H9 (cell line): Measurements from ENCODE around the gene LUZP2. TPM values are rescaled to one million over a fixed set of nuclear protein-coding genes. Genes with fewer than 3 reads are reported as not detected.

Experiments used
- DNase-seq: peaks from one replicate; pipeline ENCODE4 v3.0.0-alpha.2; 2017
- H2AFZ ChIP-seq: one replicate; pipeline ENCODE4 v1.6.1; 2013; ENCODE audit warnings: mild to moderate bottlenecking, low read length, control low read depth, moderate library complexity
- H2AK5ac ChIP-seq: 2 replicates; pipeline ENCODE4 v1.6.1; 2013; ENCODE audit warnings: low read length, control low read depth, mixed read lengths; ENCODE audit not compliant: insufficient read length
- H2BK120ac ChIP-seq: one replicate; pipeline ENCODE4 v1.6.1; 2013; ENCODE audit warnings: low read depth, mild to moderate bottlenecking, low read length, control low read depth, inconsistent platforms; ENCODE audit not compliant: poor library complexity, severe bottlenecking
- H2BK12ac ChIP-seq: 2 replicates; pipeline ENCODE4 v1.6.1; 2013; ENCODE audit warnings: low read length, control low read depth, mixed read lengths, low read depth; ENCODE audit not compliant: insufficient read length
- H2BK15ac ChIP-seq: 2 replicates; pipeline ENCODE4 v1.6.1; 2013; ENCODE audit warnings: low read depth, low read length, control low read depth
- H2BK20ac ChIP-seq: one replicate; pipeline ENCODE4 v1.6.1; 2013; ENCODE audit warnings: low read depth, mild to moderate bottlenecking, low read length, control low read depth, inconsistent platforms; ENCODE audit not compliant: poor library complexity, severe bottlenecking
- H2BK5ac ChIP-seq: 2 replicates; pipeline ENCODE4 v1.6.1; 2013; ENCODE audit warnings: low read length, control low read depth, mixed read lengths; ENCODE audit not compliant: insufficient read length
- H3K14ac ChIP-seq: 2 replicates; pipeline ENCODE4 v1.6.1; 2013; ENCODE audit warnings: low read length, control low read depth; ENCODE audit not compliant: insufficient read depth
- H3K18ac ChIP-seq: 2 replicates; pipeline ENCODE4 v1.6.1; 2013; ENCODE audit warnings: low read depth, mild to moderate bottlenecking, mixed read lengths, low read length, control low read depth; ENCODE audit not compliant: insufficient read length
- H3K23ac ChIP-seq: 2 replicates; pipeline ENCODE4 v1.6.1; 2013; ENCODE audit warnings: low read length, control low read depth, mixed read lengths, low read depth; ENCODE audit not compliant: insufficient read length
- H3K23me2 ChIP-seq: 2 replicates; pipeline ENCODE4 v1.6.1; 2013; ENCODE audit warnings: low read depth, mild to moderate bottlenecking, mixed read lengths, low read length, control low read depth; ENCODE audit not compliant: insufficient read length, poor library complexity, severe bottlenecking
- H3K27ac ChIP-seq: 2 replicates; pipeline ENCODE4 v1.5.1; 2013; ENCODE audit warnings: low read length, control low read depth, mixed read lengths, low read depth; ENCODE audit not compliant: insufficient read length
- H3K27me3 ChIP-seq: 2 replicates; pipeline ENCODE4 v1.6.1; 2013; ENCODE audit warnings: low read length, control low read depth, inconsistent platforms; ENCODE audit not compliant: insufficient read depth
- H3K4ac ChIP-seq: 2 replicates; pipeline ENCODE4 v1.6.1; 2013; ENCODE audit warnings: low read depth, mild to moderate bottlenecking, control low read depth, inconsistent platforms, low read length, moderate library complexity
- H3K4me1 ChIP-seq: 2 replicates; pipeline ENCODE4 v1.6.1; 2013; ENCODE audit warnings: low read length, control low read depth, inconsistent platforms; ENCODE audit not compliant: insufficient read depth
- H3K4me2 ChIP-seq: 2 replicates; pipeline ENCODE4 v1.6.1; 2013; ENCODE audit warnings: low read length, control low read depth, mixed read lengths; ENCODE audit not compliant: insufficient read length, insufficient read depth
- H3K56ac ChIP-seq: 2 replicates; pipeline ENCODE4 v1.6.1; 2013; ENCODE audit warnings: low read depth, mild to moderate bottlenecking, mixed read lengths, low read length, control low read depth; ENCODE audit not compliant: insufficient read length
- H3K79me1 ChIP-seq: 2 replicates; pipeline ENCODE4 v1.6.1; 2013; ENCODE audit warnings: low read depth, mild to moderate bottlenecking, moderate library complexity, low read length, control low read depth, inconsistent platforms; ENCODE audit not compliant: insufficient read depth, poor library complexity, severe bottlenecking
- H3K79me2 ChIP-seq: 2 replicates; pipeline ENCODE4 v1.6.1; 2013; ENCODE audit warnings: low read length, control low read depth, inconsistent platforms; ENCODE audit not compliant: insufficient read depth
- H3K9ac ChIP-seq: 2 replicates; pipeline ENCODE4 v1.6.1; 2013; ENCODE audit warnings: low read length, control low read depth, mixed read lengths; ENCODE audit not compliant: insufficient read length; ENCODE audit errors: extremely low read depth
- H3K9me3 ChIP-seq: one replicate; pipeline ENCODE4 v1.6.1; 2013; ENCODE audit warnings: low read depth, low read length, inconsistent platforms; ENCODE audit not compliant: control insufficient read depth
- H3T11ph ChIP-seq: one replicate; pipeline ENCODE4 v1.6.1; 2013; ENCODE audit warnings: mild to moderate bottlenecking, low read length, control low read depth, inconsistent platforms
- H4K20me1 ChIP-seq: one replicate; pipeline ENCODE4 v1.6.1; 2013; ENCODE audit not compliant: control insufficient read depth, insufficient read length, insufficient read depth
- H4K5ac ChIP-seq: 2 replicates; pipeline ENCODE4 v1.6.1; 2013; ENCODE audit warnings: low read depth, mild to moderate bottlenecking, mixed read lengths, low read length, control low read depth; ENCODE audit not compliant: insufficient read length
- H4K8ac ChIP-seq: replicated peaks from 2 replicates; pipeline ENCODE4 v1.6.1; 2013; ENCODE audit warnings: low read length, control low read depth, mixed read lengths, low read depth; ENCODE audit not compliant: insufficient read length
- H4K91ac ChIP-seq: 2 replicates; pipeline ENCODE4 v1.6.1; 2013; ENCODE audit warnings: low read depth, mild to moderate bottlenecking, moderate library complexity, mixed read lengths, low read length, control low read depth; ENCODE audit not compliant: insufficient read length
- H3K27ac Mint-ChIP-seq, 3 experiments: 2 replicates in 2 of 3; 3 replicates in 1 of 3; pipeline ENCODE4 v1.8.0; 2020 to 2021; ENCODE audit warnings: mixed read lengths in 3 of 3, mild to moderate bottlenecking in 1 of 3, moderate library complexity in 1 of 3
- H3K27me3 Mint-ChIP-seq: 2 replicates; pipeline ENCODE4 v1.8.0; 2021; ENCODE audit warnings: low read depth, mild to moderate bottlenecking, moderate library complexity, mixed read lengths
- H3K36me3 Mint-ChIP-seq, 3 experiments: 2 replicates in 2 of 3; 3 replicates in 1 of 3; pipeline ENCODE4 v1.8.0; 2020 to 2021; ENCODE audit warnings: low read depth in 3 of 3, mixed read lengths in 3 of 3; ENCODE audit not compliant: insufficient read depth in 1 of 3
- H3K4me1 Mint-ChIP-seq, 2 experiments: 2 replicates each; pipeline ENCODE4 v1.8.0; 2020; ENCODE audit warnings: mixed read lengths in 2 of 2
- H3K4me3 Mint-ChIP-seq, 2 experiments: 2 replicates in 1 of 2; 3 replicates in 1 of 2; pipeline ENCODE4 v1.8.0; 2020 to 2021; ENCODE audit warnings: mild to moderate bottlenecking in 2 of 2, mixed read lengths in 2 of 2, moderate library complexity in 1 of 2
- H3K9me3 Mint-ChIP-seq, 2 experiments: 2 replicates in 1 of 2; 3 replicates in 1 of 2; pipeline ENCODE4 v1.8.0; 2020; ENCODE audit warnings: mild to moderate bottlenecking in 2 of 2, mixed read lengths in 2 of 2, moderate library complexity in 1 of 2
- total RNA-seq: library from RNA; stranded (reverse); gene quantifications from 2 replicates; pipeline ENCODE4 v1.2.1, GENCODE V29; 2021
- TF ChIP-seq, protein P1 (sequence below): fragments of 200-600 bp; sonication (generic); conservative IDR thresholded peaks from 3 replicates; pipeline ENCODE4 v1.8.0; 2021; ENCODE audit warnings: antibody characterized with exemption, mild to moderate bottlenecking

Gene LUZP2
- total RNA-seq, 1 experiment from 2014 or later: 25.4 TPM

GRCh38 chr11:24567380-24567779 lies 70.5 kb downstream of the LUZP2 start:
- no peak overlapping the region for H2BK15ac ChIP-seq
- no peak overlapping the region for H3K18ac ChIP-seq
- H3K36me3 Mint-ChIP-seq: 0 out of 7 replicates have a peak, but pooled peaks cover 0 to 1% (median 0%) of the 10 kb centered on the region in 3 experiments

More at GRCh38 chr11:24567380-24567779, 70.5 kb downstream of the LUZP2 start:
- Histone ChIP-seq H2AK5ac (no peak overlapping the region), H3K23ac (no peak overlapping the region), H3K27me3 (no peaks in the 10 kb centered on the region), H2BK12ac (no peak overlapping the region), H3K56ac (no peak overlapping the region), H3K9ac (no peak overlapping the region), H3K79me2 (no peaks in the 10 kb centered on the region), H2BK5ac (no peak overlapping the region), H4K8ac (no peak overlapping the region), H3K4me1 (no peaks in the 10 kb centered on the region), H4K91ac (no peak overlapping the region), H2BK120ac (no peak overlapping the region), H3K9me3 (no peaks in the 10 kb centered on the region), H3K79me1 (no peaks in the 10 kb centered on the region), H2AFZ (no peak overlapping the region), H3K27ac (no peak overlapping the region), H3K4me2 (no peak overlapping the region), H3T11ph (no peak overlapping the region), H3K14ac (no peak overlapping the region), H2BK20ac (no peak overlapping the region), H3K23me2 (no peaks in the 10 kb centered on the region), H3K4ac (no peak overlapping the region), H4K5ac (no peak overlapping the region), H4K20me1 (no peaks in the 10 kb centered on the region)
- Mint-ChIP-seq H3K9me3 (no peaks in the 10 kb centered on the region), H3K27ac (peak overlapping the region in 2 of 3 experiments; percentile 16 to 50; a peak in 1 of 7 replicates), H3K4me3 (no peak overlapping the region), H3K27me3 (no peaks in the 10 kb centered on the region), H3K4me1 (peaks cover 3 to 9% of the 10 kb centered on the region in 2 experiments; a peak in 3 of 4 replicates)
- TF ChIP-seq, protein P1, sequence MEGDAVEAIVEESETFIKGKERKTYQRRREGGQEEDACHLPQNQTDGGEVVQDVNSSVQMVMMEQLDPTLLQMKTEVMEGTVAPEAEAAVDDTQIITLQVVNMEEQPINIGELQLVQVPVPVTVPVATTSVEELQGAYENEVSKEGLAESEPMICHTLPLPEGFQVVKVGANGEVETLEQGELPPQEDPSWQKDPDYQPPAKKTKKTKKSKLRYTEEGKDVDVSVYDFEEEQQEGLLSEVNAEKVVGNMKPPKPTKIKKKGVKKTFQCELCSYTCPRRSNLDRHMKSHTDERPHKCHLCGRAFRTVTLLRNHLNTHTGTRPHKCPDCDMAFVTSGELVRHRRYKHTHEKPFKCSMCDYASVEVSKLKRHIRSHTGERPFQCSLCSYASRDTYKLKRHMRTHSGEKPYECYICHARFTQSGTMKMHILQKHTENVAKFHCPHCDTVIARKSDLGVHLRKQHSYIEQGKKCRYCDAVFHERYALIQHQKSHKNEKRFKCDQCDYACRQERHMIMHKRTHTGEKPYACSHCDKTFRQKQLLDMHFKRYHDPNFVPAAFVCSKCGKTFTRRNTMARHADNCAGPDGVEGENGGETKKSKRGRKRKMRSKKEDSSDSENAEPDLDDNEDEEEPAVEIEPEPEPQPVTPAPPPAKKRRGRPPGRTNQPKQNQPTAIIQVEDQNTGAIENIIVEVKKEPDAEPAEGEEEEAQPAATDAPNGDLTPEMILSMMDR: no peak
- DNase-seq: no peak
